MM.1S (cell line): Measurements from ENCODE around the gene ATN1.

Experiments used
- DNase-seq: peaks from one replicate; pipeline ENCODE4 v3.0.0-alpha.2; 2015
- H2AFZ ChIP-seq: fragments of 300-600 bp; sonication (generic); 2 replicates; pipeline ENCODE4 v1.6.0; 2016; ENCODE audit warnings: antibody characterized with exemption, low read length
- H3F3A ChIP-seq: fragments of 300-600 bp; sonication (generic); 2 replicates; pipeline ENCODE4 v1.6.1; 2016; ENCODE audit warnings: mild to moderate bottlenecking, antibody characterized with exemption, low read length, moderate library complexity, mixed read lengths; ENCODE audit not compliant: insufficient read depth
- H3K27ac ChIP-seq: fragments of 300-600 bp; sonication (generic); 2 replicates; pipeline ENCODE4 v1.5.1; 2016; ENCODE audit warnings: mild to moderate bottlenecking, low read length
- H3K27me3 ChIP-seq: fragments of 300-600 bp; sonication (generic); replicated peaks from 2 replicates; pipeline ENCODE4 v1.6.0; 2016; ENCODE audit warnings: low read length; ENCODE audit not compliant: insufficient read depth
- H3K36me3 ChIP-seq: fragments of 300-600 bp; sonication (generic); replicated peaks from 2 replicates; pipeline ENCODE4 v1.6.1; 2016; ENCODE audit warnings: mild to moderate bottlenecking, low read length, mixed read lengths; ENCODE audit not compliant: insufficient read depth
- H3K4me1 ChIP-seq: fragments of 300-600 bp; sonication (generic); 2 replicates; pipeline ENCODE4 v1.6.1; 2016; ENCODE audit warnings: low read length, mixed read lengths
- H3K4me2 ChIP-seq: fragments of 300-600 bp; sonication (generic); 2 replicates; pipeline ENCODE4 v1.6.0; 2016; ENCODE audit warnings: low read depth, low read length
- H3K4me3 ChIP-seq: fragments of 300-600 bp; sonication (generic); 2 replicates; pipeline ENCODE4 v1.5.1; 2016; ENCODE audit warnings: low read length, mixed read lengths
- H3K79me2 ChIP-seq: fragments of 300-600 bp; sonication (generic); 2 replicates; pipeline ENCODE4 v1.6.1; 2016; ENCODE audit warnings: mixed run types, low read length, mixed read lengths
- H3K9ac ChIP-seq: fragments of 300-600 bp; sonication (generic); 2 replicates; pipeline ENCODE4 v1.6.1; 2016; ENCODE audit warnings: low read length, mixed read lengths
- H3K9me2 ChIP-seq: fragments of 300-600 bp; sonication (generic); replicated peaks from 2 replicates; pipeline ENCODE4 v1.6.1; 2016; ENCODE audit warnings: mild to moderate bottlenecking, low read length, mixed read lengths; ENCODE audit not compliant: insufficient read depth
- H3K9me3 ChIP-seq: fragments of 300-600 bp; sonication (generic); replicated peaks from 2 replicates; pipeline ENCODE4 v1.6.1; 2016; ENCODE audit warnings: mild to moderate bottlenecking, low read length, mixed read lengths; ENCODE audit not compliant: insufficient read depth
- H4K20me1 ChIP-seq: fragments of 300-600 bp; sonication (generic); 2 replicates; pipeline ENCODE4 v1.6.1; 2016; ENCODE audit warnings: mild to moderate bottlenecking, low read length, moderate library complexity, mixed read lengths; ENCODE audit not compliant: insufficient read depth
- CTCF ChIP-seq: fragments of 300-600 bp; sonication (generic); IDR thresholded peaks from 2 replicates; pipeline ENCODE4 v1.5.1; 2016; ENCODE audit warnings: antibody characterized with exemption, low read length, mixed read lengths
- EZH2 ChIP-seq: fragments of 300-600 bp; sonication (generic); optimal IDR thresholded peaks from 2 replicates; pipeline ENCODE3; 2017; ENCODE audit warnings: low read depth, mild to moderate bottlenecking, antibody characterized with exemption, low read length, mixed read lengths
- EZH2phosphoT487 ChIP-seq: fragments of 300-600 bp; sonication (generic); IDR thresholded peaks from 2 replicates; pipeline ENCODE4 v1.6.1; 2018; ENCODE audit warnings: antibody characterized with exemption, low read length

ATN1 gene

GRCh38 chr12:6968426-6968825 is 40.7 kb downstream of the ATN1 start:
- no peak overlapping the region for H3K4me3 ChIP-seq
- no peak overlapping the region for H3K27ac ChIP-seq
- no peak for TF ChIP-seq CTCF
- TF ChIP-seq EZH2 = no peak
- TF ChIP-seq EZH2phosphoT487 = no peak
- H3K4me1 ChIP-seq = peaks cover 42% of the 10 kb centered on the region
- H3K9ac ChIP-seq = peak overlapping the region; percentile 94; the same call in 1 of the 2 replicates
- no peaks in the 10 kb centered on the region for H3K9me2 ChIP-seq
- peaks cover 69% of the 10 kb centered on the region for H3K79me2 ChIP-seq
- no peak for DNase-seq
- no peaks in the 10 kb centered on the region for H4K20me1 ChIP-seq
- H3K9me3 ChIP-seq = no peaks in the 10 kb centered on the region
- H3K27me3 ChIP-seq = no peaks in the 10 kb centered on the region
- H3K4me2 ChIP-seq = peak overlapping the region; percentile 98; the same call in 1 of the 2 replicates
- no peak overlapping the region for H2AFZ ChIP-seq
- peaks cover 57% of the 10 kb centered on the region for H3F3A ChIP-seq
- peaks cover 18% of the 10 kb centered on the region for H3K36me3 ChIP-seq

- Histone ChIP-seq H3K9ac (peak overlapping the region; percentile 94), H3K36me3 (peaks cover 22% of the 10 kb centered on the region), H3K27ac (peak overlapping the region; percentile 83), H3K4me3 (peak overlapping the region; percentile 99), H4K20me1 (no peaks in the 10 kb centered on the region), H3F3A (peaks cover 58% of the 10 kb centered on the region), H3K27me3 (no peaks in the 10 kb centered on the region), H3K4me1 (peaks cover 46% of the 10 kb centered on the region), H3K79me2 (peaks cover 79% of the 10 kb centered on the region), H3K9me2 (no peaks in the 10 kb centered on the region), H2AFZ (peak overlapping the region; percentile 14; the same call in 1 of the 2 replicates), H3K4me2 (peak overlapping the region; percentile 98), H3K9me3 (no peaks in the 10 kb centered on the region)
- no peak for TF ChIP-seq CTCF
- TF ChIP-seq EZH2 = no peak
- no peak for TF ChIP-seq EZH2phosphoT487
- DNase-seq = no peak
Measured at GRCh38 chr12:6970096-6970527, 42.4 kb downstream of the ATN1 start.

- no peak for DNase-seq
- Histone ChIP-seq H3K9me2 (no peaks in the 10 kb centered on the region), H3K9ac (no peak overlapping the region), H3K4me1 (peaks cover 51% of the 10 kb centered on the region), H2AFZ (no peak overlapping the region), H3K27ac (peak overlapping the region; percentile 83; the same call in 1 of the 2 replicates), H3K27me3 (no peaks in the 10 kb centered on the region), H3K9me3 (no peaks in the 10 kb centered on the region), H3K4me2 (peak overlapping the region; percentile 18; the same call in 1 of the 2 replicates), H3K79me2 (peaks cover 68% of the 10 kb centered on the region), H3K36me3 (0 out of 2 replicates have a peak, but pooled peaks cover 7% of the 10 kb centered on the region), H3F3A (peaks cover 36% of the 10 kb centered on the region), H4K20me1 (no peaks in the 10 kb centered on the region), H3K4me3 (no peak overlapping the region)
- TF ChIP-seq EZH2 (no peak), CTCF (no peak), EZH2phosphoT487 (no peak)
Measured at GRCh38 chr12:6974180-6974579, 46.4 kb downstream of the ATN1 start.
